ENCODE measurements around the gene IL1A.
"Not testable (repeated sequence)": the region's sequence is repeated elsewhere in the genome, so short reads cannot be mapped to it uniquely, and the experiment has no call there.

IL1A gene

GRCh38 chr2:112784199-112785189 is at the start of gene IL1A:
TSS of gene IL1A (minus strand) at chr2:112784493. CDS start at chr2:112783770, 723 bp downstream.
- DNase-seq: peak in 3 of 56 donors; percentile 5 to 6 (median 6)

GRCh38 chr2:112833976-112834375 is 49.7 kb upstream of the IL1A start:
- DNase-seq: no peak

GRCh38 chr2:112833639-112833931 is 49.3 kb upstream of the IL1A start:
- DNase-seq: not testable (repeated sequence)

GRCh38 chr2:112832841-112833638 is 48.7 kb upstream of the IL1A start:
- no peak for DNase-seq

- DNase-seq: no peak
These were observed 47.9 kb upstream of the IL1A start for GRCh38 chr2:112831946-112832840.

GRCh38 chr2:112831513-112831845 is 47.2 kb upstream of the IL1A start:
- DNase-seq: no peak

- DNase-seq: no peak
These were observed 46.6 kb upstream of the IL1A start for GRCh38 chr2:112830682-112831512.

GRCh38 chr2:112829961-112830681 is 45.8 kb upstream of the IL1A start:
- DNase-seq: no peak

- DNase-seq: no peak
These were observed 45.0 kb upstream of the IL1A start for GRCh38 chr2:112829101-112829960.

- DNase-seq: no peak
These were observed 44.0 kb upstream of the IL1A start for GRCh38 chr2:112828251-112828691.

- no peak for DNase-seq
These were observed 43.4 kb upstream of the IL1A start for GRCh38 chr2:112827604-112828185.

GRCh38 chr2:112827009-112827408 is 42.7 kb upstream of the IL1A start:
- no peak for DNase-seq

- no peak for DNase-seq
These were observed 41.4 kb upstream of the IL1A start for GRCh38 chr2:112825706-112826105.

GRCh38 chr2:112824694-112825085 is 40.4 kb upstream of the IL1A start:
- no peak for DNase-seq

GRCh38 chr2:112821682-112822081 is 37.4 kb upstream of the IL1A start:
- DNase-seq: no peak

- DNase-seq: no peak
These were observed 36.8 kb upstream of the IL1A start for GRCh38 chr2:112821142-112821541.

- no peak for DNase-seq
These were observed 36.0 kb upstream of the IL1A start for GRCh38 chr2:112820343-112820742.

- DNase-seq: peak in 2 of 56 donors; percentile 10 to 14
These were observed 34.8 kb upstream of the IL1A start for GRCh38 chr2:112819081-112819480.

All from amygdala (tissue), 56 donors.